CD4-positive, alpha-beta T cell treated with Interleukin-6 for 4 hours (primary cell): ENCODE results near the gene ZXDC.

Experiments used
- DNase-seq: peaks from one replicate; pipeline ENCODE4 v3.0.0-alpha.2; 2020; ENCODE audit warnings: mixed read lengths

The ZXDC gene

DNA sequence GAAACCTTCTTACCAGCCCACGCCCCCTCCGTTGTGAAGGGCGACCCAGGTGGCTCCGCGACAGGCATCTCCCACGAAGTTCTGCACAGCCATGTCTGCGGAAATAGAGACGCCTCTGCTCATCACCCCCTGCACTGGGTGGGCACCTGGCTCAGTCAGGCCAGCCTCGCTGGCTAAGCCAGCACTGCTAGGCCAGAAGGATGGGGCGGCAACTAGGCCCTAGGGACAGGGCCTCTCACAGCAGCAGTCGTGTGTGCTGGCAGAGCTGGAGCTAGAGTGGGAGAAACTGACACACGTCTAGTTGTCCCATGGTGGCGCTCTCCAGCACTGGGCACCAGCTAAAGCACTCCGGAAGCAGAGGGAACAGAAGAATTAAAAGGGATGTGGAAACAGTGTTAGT lies 12.5 kb upstream of the ZXDC start:
- DNase-seq: no peak

- DNase-seq: no peak
Observed at GRCh38 chr3:126487151-126487771, 11.6 kb upstream of the ZXDC start.

- no peak for DNase-seq
Observed at GRCh38 chr3:126486360-126486847, 10.7 kb upstream of the ZXDC start.

DNA sequence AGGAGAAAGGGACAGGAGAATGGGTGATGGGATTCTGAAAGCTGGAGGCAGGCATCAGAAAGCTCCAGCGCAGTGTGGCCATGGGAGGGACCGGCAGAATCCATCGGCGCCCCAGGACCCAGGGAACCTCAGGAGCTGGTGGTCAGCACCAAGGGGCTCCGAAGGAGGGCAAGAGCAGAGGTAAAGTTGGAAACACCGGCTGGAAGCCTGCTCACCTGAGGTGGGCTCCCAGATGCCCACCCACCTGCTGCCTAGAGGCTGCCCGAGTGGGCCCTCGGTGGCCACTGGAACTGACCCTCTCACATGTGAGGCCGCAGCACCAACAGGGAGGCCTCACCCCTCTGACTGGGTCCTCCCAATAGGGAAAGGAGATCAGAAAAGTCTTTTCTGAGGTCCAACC lies 10.3 kb upstream of the ZXDC start:
- DNase-seq: no peak

DNA sequence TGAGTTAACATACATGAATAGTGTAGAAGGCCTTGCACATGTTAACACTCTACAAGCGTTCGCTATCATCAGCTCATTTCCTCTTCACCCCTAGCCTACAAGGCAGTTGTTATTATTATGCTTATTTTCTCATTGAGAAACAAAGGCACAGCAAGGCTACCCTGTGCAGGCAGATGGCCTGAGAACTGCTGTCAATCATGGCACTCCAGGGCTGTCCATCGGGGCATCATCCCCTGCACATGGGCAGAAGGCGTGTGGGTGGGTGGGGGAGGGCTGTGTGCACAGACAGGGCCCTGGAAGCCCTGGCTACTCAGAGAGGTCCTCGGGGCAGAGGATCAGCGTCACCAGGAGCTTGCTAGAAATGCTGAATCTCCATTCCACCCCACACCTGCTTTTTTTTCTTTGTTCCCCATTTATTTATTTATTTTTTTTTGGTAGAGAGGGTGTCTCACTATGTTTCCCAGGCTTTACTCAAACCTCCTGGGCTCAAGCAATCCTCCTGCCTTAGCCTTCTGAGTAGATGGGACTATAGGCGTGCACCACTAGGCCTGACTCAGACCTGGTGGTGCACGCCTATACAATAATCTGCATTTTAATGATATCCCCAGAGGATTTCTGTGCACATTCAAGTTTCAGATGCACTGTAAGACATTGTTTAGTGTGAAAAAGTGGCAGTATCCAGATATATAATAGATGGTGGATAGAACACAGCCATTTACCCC lies 9.6 kb upstream of the ZXDC start:
- DNase-seq: no peak

DNA sequence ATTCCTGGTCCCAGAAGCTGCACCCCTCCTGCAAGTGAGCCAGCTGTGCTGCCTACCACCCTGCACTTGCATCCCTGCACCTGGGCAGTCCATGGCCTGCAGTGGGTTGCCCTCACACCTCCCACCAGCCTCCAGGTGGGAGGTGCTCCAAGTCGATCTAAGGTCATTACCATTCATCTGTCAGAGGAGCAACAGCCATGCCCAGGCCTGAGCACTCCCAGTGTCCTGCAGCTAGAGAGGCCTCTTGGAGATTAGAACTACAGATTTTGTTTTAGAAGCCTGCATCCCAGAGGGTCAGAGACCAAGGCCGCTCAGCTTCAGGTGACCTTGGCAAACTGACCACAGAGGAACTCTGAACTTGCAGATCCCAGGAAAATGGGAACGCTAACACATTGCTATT lies 9.0 kb upstream of the ZXDC start:
- DNase-seq: no peak

- no peak for DNase-seq
Observed at GRCh38 chr3:126484148-126484547, 8.5 kb upstream of the ZXDC start.

DNA sequence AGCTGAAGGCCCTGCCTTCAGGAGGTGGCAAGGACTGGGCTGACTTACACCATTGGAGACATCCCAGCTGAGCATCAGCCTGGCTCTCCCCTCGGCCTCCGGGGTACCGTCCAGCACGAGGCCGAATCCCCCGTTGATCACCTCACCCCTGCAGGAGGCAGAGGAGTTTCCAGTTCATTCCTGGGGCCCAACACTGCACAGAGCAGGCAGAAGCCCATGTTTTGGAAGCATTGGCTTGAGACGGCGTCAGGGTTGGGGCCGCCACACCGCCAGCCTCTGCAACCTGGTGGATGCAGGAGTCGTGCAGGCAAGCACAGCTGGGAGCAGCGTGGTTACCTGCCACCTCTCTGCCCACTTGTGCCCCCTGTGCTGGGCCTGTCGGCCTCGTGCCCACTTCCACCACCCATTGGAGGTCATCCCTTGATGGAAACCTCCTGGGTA lies 7.7 kb upstream of the ZXDC start:
- no peak for DNase-seq

GRCh38 chr3:126482503-126483255 lies 7.0 kb upstream of the ZXDC start:
- no peak for DNase-seq

DNA sequence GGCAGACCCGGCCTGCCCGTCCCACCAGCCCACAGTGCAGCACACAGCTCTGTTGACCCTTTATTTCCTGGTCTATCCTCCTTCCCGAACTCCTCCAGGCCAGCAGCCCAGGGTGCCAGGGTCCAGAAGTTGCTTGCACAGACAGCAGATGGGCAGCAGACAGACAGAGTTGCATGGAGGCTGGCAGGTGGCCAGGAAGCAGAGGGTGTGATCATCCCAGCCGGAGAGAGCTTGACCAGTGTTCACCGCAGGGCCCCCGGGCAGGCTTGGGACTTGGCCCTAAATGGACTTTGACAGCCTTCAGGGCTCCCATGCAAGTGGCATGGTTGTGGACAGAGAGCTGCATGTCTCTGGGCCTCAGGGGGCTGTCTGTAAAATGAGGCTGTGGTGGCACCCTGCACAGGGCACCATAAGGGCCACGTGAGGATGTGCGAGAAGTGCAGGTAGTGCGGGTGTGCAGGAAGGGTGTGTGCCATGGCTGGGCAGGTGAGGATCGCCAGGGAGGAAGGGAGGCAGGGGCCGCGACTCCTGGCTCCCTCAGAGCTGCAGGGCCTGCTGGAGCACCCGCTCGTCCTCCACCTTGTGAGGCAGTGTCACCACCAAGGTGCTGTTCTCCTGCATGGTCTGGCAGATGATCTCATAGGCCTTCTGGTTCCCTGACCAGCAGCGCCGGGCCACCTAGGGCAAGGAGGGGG lies 6.3 kb upstream of the ZXDC start:
- no peak for DNase-seq

- DNase-seq: no peak
Observed at GRCh38 chr3:126480861-126481260, 5.2 kb upstream of the ZXDC start.

DNA sequence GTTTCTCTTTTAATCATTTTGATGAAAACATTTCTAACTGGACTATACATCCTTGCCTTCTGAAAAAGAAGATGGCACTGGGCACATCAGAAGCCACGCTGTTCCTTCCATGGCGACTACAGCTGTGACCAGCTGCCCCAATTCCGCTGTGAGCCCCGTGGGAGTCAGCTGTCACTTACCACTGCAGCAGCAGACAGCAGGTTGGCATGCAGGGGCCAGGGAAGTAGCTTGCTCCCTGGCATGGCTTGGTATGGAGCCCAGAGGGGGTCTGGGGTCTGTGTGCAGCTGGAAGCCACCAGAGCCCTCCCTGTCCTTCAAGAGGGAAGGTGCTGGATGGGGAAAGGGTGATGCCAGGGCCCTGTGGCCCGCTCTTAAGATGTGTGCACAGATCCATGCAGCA lies 4.5 kb upstream of the ZXDC start:
- DNase-seq: no peak

DNA sequence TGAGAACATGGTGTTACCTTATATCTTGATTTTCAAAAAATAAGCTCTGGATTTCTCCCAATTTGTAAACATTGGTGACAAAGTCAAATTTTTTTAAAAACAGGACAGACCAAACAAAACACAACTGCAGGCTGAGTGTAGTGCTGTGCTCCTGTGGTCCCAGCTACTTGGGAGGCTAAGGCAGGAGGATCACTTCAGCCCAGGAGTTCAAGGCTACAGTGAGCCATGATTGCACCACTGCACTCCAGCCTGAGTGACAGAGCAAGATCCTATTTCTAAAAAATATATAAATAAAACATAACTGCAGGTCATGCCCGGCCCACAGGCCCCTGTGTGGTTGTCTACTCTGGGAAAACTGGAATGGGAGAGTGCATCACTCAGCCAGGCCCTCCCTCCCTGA lies 4.0 kb upstream of the ZXDC start:
- DNase-seq: no peak

DNA sequence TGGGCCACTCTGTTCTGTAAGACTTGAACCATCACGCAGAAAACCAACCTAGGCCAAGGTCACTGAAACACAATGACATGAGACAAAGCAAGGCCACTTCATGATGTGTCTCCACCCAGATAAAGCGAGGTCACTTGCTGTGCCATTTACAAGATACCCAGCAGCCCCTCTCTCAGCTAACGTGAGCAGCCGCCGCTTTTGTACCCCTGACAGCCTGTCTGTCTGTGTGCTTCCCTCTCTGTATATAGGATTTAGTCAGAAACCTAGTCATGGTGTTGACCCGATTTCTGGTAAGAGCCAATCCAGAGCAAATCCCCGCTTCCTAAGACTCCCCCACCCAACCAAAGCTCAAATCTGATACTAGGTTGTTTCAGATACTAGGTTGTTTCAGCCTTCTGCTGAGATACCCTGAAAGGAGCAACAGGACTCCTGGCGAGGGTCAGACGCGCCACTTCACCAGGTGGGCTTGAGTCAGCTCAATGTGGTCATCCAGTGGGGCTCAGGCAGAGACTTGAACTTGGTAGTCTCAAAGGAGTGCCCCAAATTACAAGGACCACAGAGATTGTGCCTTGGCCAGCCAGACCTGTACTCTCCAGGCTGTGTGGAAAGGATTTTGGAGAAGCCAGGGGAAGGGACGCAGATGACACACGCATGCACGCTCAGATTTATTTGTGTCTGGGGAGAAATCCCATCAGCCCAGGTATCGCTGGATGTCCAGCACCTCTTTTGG lies 3.1 kb upstream of the ZXDC start:
- no peak for DNase-seq

- no peak for DNase-seq
Observed at GRCh38 chr3:126477061-126477380, 1.3 kb upstream of the ZXDC start.

GRCh38 chr3:126476166-126477060 lies 722 bp upstream of the ZXDC start:
- no peak for DNase-seq

GRCh38 chr3:126474498-126475412 lies 936 bp downstream of the ZXDC start:
- DNase-seq: peak; percentile 26

- DNase-seq: no peak
Observed at GRCh38 chr3:126473292-126474168, 2.2 kb downstream of the ZXDC start.

DNA sequence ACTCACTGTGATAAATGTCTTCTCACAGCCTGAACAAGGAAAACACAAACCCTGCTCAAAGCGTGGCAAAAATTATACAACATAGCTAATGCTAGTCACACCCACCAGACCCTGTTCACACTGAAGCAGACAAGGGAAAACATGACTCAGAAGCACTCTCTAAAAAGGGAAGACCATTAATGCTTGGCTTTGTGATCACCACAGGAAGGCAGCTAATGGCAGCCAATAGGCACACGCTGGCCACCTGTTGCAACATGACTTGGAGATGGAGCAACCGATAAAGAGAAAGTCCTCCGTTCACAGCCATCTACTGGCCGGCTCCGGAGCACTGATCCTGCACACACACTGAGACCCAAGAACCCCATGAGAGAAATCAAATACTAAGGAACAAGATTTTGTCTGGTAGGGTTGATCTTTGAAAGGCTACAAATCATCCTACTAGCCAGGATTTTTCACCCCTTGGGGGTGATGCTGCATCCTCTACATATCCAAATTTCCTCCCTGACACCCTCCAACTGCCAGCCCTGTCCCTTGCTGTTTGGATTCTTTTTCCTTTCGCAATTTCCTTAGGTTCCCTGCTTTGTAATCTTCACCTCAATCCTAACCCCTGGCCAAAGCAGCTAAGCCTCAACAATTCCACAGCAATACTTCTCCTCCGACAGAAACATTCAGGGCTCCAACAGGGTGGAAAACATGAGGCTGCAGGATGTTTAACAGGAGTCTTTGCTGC lies 3.2 kb downstream of the ZXDC start:
- no peak for DNase-seq
